Measurements from ENCODE around the gene SPNS3. TPM values are rescaled to one million over a fixed set of nuclear protein-coding genes. Genes with fewer than 3 reads are reported as not detected.

SPNS3 gene
- total and polyA plus RNA-seq, 9 of the 15 experiments (the other 6 are each of a cell fraction or from before 2014, with no cell fraction given) = not detected

- TF ChIP-seq E2F8 (IDR thresholded peaks at IDR 0.05; ENCODE audit: low read depth, partially characterized antibody) = no peak
- TF ChIP-seq ZNF695 (CRISPR knock-in tag; IDR thresholded peaks at IDR 0.05) = no peak
- no peak for TF ChIP-seq NKRF (IDR thresholded peaks at IDR 0.05; ENCODE audit: borderline replicate concordance)
- TF ChIP-seq FOSL1 (tag; conservative IDR thresholded peaks at IDR 0.05) = no peak
- TF ChIP-seq ZNF318 (IDR thresholded peaks at IDR 0.05; ENCODE audit: borderline replicate concordance in 1 of 2, low read depth in 1 of 2) = no peak
- TF ChIP-seq ATF3 (IDR thresholded peaks at IDR 0.05) = no peak
- no peak for TF ChIP-seq ATF3 (CRISPR knock-in tag; conservative IDR thresholded peaks at IDR 0.05)
- no peak for TF ChIP-seq MAFF (IDR thresholded peaks at IDR 0.05; ENCODE audit: low read length)
These were observed 100.1 kb downstream of the SPNS3 start (continued) for GRCh38 chr17:4533523-4534504.

Data from K562 (cell line).